Activated CD4-positive, alpha-beta memory T cell treated with anti-CD3 and anti-CD28 coated beads, Interleukin-2, amount 10 ng/mL, durations not matched to agents 7 days and 5 days (primary cell): Measurements from ENCODE around the gene TRIO. TPM values are rescaled to one million over a fixed set of nuclear protein-coding genes. Genes with fewer than 3 reads are reported as not detected.

ENCODE experiments used
- CTCF ChIA-PET: fragments of 350-600 bp; sonication (Branson Sonifier 250); formaldehyde crosslinking; loops from one replicate; lab custom pipeline; 2021; ENCODE audit warnings: antibody characterized with exemption, inconsistent platforms; lab: Charles Lee
- POLR2A ChIA-PET: fragments of 350-600 bp; sonication (Branson Sonifier 250); formaldehyde crosslinking; loops from one replicate; lab custom pipeline; 2021; ENCODE audit warnings: antibody characterized with exemption; lab: Charles Lee
- DNase-seq: peaks from one replicate; pipeline ENCODE4 v3.0.0-alpha.2; 2020
- H3K27ac Mint-ChIP-seq: one replicate; pipeline ENCODE4 v1.8.0; 2021; ENCODE audit warnings: mild to moderate bottlenecking, mixed read lengths
- H3K27me3 Mint-ChIP-seq: one replicate; pipeline ENCODE4 v1.8.0; 2021; ENCODE audit warnings: mixed read lengths
- H3K36me3 Mint-ChIP-seq: one replicate; pipeline ENCODE4 v1.8.0; 2021; ENCODE audit warnings: low read depth, mixed read lengths
- H3K4me1 Mint-ChIP-seq: one replicate; pipeline ENCODE4 v1.8.0; 2021; ENCODE audit warnings: mixed read lengths
- H3K4me3 Mint-ChIP-seq: one replicate; pipeline ENCODE4 v1.8.0; 2021; ENCODE audit warnings: mild to moderate bottlenecking, mixed read lengths
- H3K9me3 Mint-ChIP-seq: one replicate; pipeline ENCODE4 v1.8.0; 2021; ENCODE audit warnings: mixed read lengths
- total RNA-seq, 2 experiments: library from RNA; stranded (reverse); gene quantifications; one replicate each; pipeline ENCODE4 v1.2.3, GENCODE V29; 2021

TRIO gene
- total RNA-seq, 2 experiments from 2014 or later, result 8.1 to 8.3 TPM

GRCh38 chr5:14168793-14169262 is 25.7 kb downstream of the TRIO start:
- H3K27me3 Mint-ChIP-seq, result peaks cover 12% of the 10 kb centered on the region
- peaks cover 4% of the 10 kb centered on the region for H3K4me1 Mint-ChIP-seq
- DNase-seq, result no peak
- H3K9me3 Mint-ChIP-seq, result peaks cover 3% of the 10 kb centered on the region
- ChIA-PET POLR2A (no interaction called here), CTCF (no interaction called here)
- no peak overlapping the region for H3K27ac Mint-ChIP-seq
- H3K36me3 Mint-ChIP-seq, result no peaks in the 10 kb centered on the region
- no peak overlapping the region for H3K4me3 Mint-ChIP-seq

DNA sequence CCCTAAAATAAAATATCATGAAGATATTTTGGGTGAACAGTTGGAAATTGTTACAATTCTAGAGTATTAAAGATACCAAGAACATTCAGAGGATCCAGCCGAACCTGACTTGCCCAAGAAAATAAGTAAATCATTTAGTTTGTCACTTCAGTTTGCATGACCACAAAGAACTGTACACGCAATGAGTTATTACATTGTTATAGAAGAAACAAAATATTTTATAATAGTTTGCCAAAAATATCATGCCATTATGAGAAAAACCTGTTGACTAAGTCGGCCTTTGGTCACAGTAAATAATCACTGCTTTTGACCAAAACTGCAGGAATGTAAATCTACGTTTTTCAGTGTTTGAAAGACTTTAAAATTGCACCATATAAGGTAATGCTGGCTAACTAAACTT is 27.9 kb downstream of the TRIO start:
- Mint-ChIP-seq H3K27ac (no peak overlapping the region), H3K36me3 (no peaks in the 10 kb centered on the region), H3K4me3 (no peak overlapping the region), H3K27me3 (peaks cover 15% of the 10 kb centered on the region), H3K9me3 (no peaks in the 10 kb centered on the region), H3K4me1 (peaks cover 4% of the 10 kb centered on the region)
- ChIA-PET CTCF (no interaction called here), POLR2A (no interaction called here)
- DNase-seq, result no peak

GRCh38 chr5:14171621-14172020 is 28.5 kb downstream of the TRIO start:
- DNase-seq, result no peak
- POLR2A ChIA-PET, result no interaction called here

DNA sequence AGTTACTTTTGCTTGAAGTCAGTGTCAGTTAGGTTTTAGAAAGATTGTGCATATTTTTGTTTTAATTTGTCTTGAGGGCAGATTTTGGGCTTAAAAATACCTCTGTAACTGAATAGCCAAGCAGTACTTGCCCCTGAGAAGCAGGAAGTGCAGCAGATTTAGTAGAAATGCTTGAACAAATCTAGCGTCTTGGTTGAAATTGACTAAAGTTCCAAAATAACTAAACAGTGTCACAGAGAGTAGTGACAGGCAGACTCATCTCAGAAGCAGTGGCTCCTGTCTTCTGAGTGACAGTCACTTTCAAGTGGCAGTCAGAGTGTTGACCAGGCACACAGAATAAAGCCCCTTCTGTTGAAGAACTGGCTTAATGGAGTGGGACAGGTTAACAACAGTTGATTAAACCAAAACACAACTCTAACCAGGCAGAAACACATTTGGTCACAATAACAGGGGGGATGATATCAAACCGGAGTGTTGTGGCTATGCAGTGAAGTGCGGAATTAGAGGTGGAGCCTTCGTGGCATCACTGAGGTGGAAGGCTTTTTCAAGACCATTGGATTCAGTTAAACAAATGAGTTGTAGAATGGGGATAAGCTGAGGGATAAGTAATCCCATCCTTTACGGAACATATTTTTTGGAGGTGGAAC is 29.1 kb downstream of the TRIO start:
- Mint-ChIP-seq H3K4me3 (no peak overlapping the region), H3K27ac (no peak overlapping the region)

More at GRCh38 chr5:14171621-14172020, 28.5 kb downstream of the TRIO start:
- H3K4me3 Mint-ChIP-seq, result no peak overlapping the region
- peaks cover 15% of the 10 kb centered on the region for H3K27me3 Mint-ChIP-seq
- peaks cover 4% of the 10 kb centered on the region for H3K4me1 Mint-ChIP-seq
- H3K36me3 Mint-ChIP-seq, result no peaks in the 10 kb centered on the region
- no peak overlapping the region for H3K27ac Mint-ChIP-seq
- H3K9me3 Mint-ChIP-seq, result no peaks in the 10 kb centered on the region
- CTCF ChIA-PET, result no interaction called here

GRCh38 chr5:14173377-14174229 is 30.5 kb downstream of the TRIO start:
- peaks cover 17% of the 10 kb centered on the region for H3K27me3 Mint-ChIP-seq
- H3K9me3 Mint-ChIP-seq, result no peaks in the 10 kb centered on the region
- H3K4me1 Mint-ChIP-seq, result peaks cover 1% of the 10 kb centered on the region
- DNase-seq, result no peak
- POLR2A ChIA-PET, result no interaction called here
- no peak overlapping the region for H3K4me3 Mint-ChIP-seq
- no peak overlapping the region for H3K27ac Mint-ChIP-seq
- CTCF ChIA-PET, result no interaction called here
- H3K36me3 Mint-ChIP-seq, result no peaks in the 10 kb centered on the region

More for the DNA sequence above, 29.1 kb downstream of the TRIO start:
- POLR2A ChIA-PET, result no interaction called here
- Mint-ChIP-seq H3K4me1 (peaks cover 4% of the 10 kb centered on the region), H3K27me3 (peaks cover 16% of the 10 kb centered on the region), H3K9me3 (no peaks in the 10 kb centered on the region), H3K36me3 (no peaks in the 10 kb centered on the region)
- DNase-seq, result no peak
- CTCF ChIA-PET, result no interaction called here

DNA sequence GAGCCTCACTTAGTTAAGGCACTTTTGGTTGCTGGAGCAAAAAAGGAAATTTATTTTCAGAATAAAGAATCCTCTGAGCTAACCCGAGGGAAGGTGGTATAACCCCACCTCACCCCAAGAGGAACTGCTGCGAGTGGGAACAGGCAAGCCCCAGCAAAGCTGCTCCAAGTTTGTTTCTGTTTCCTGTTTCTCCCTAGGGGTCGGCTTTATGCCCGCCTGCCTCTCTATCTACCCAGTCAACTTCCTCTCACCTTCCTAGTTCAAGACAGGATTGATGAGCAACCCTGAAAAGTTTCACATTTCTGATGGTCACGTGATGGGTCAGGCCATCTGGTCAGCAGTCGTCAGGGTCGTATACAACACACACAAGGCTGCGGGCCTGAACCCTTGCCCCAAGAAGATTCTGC is 31.1 kb downstream of the TRIO start:
- no peaks in the 10 kb centered on the region for H3K4me1 Mint-ChIP-seq
- no peaks in the 10 kb centered on the region for H3K9me3 Mint-ChIP-seq
- H3K4me3 Mint-ChIP-seq, result no peak overlapping the region
- CTCF ChIA-PET, result no interaction called here
- peaks cover 17% of the 10 kb centered on the region for H3K27me3 Mint-ChIP-seq
- DNase-seq, result no peak
- POLR2A ChIA-PET, result no interaction called here
- H3K36me3 Mint-ChIP-seq, result no peaks in the 10 kb centered on the region
- no peak overlapping the region for H3K27ac Mint-ChIP-seq

- no peaks in the 10 kb centered on the region for H3K36me3 Mint-ChIP-seq
- ChIA-PET CTCF (no interaction called here), POLR2A (no interaction called here)
- no peaks in the 10 kb centered on the region for H3K9me3 Mint-ChIP-seq
- H3K27ac Mint-ChIP-seq, result no peak overlapping the region
- peaks cover 15% of the 10 kb centered on the region for H3K27me3 Mint-ChIP-seq
- no peaks in the 10 kb centered on the region for H3K4me1 Mint-ChIP-seq
- H3K4me3 Mint-ChIP-seq, result no peak overlapping the region
- DNase-seq, result no peak
These were observed 32.2 kb downstream of the TRIO start for GRCh38 chr5:14175381-14175780.

- DNase-seq, result no peak
- ChIA-PET POLR2A (no interaction called here), CTCF (no interaction called here)
- Mint-ChIP-seq H3K36me3 (no peaks in the 10 kb centered on the region), H3K4me1 (no peaks in the 10 kb centered on the region), H3K4me3 (no peak overlapping the region), H3K27me3 (peaks cover 15% of the 10 kb centered on the region), H3K27ac (no peak overlapping the region), H3K9me3 (no peaks in the 10 kb centered on the region)
These were observed 33.7 kb downstream of the TRIO start for GRCh38 chr5:14176888-14177287.

- Mint-ChIP-seq H3K36me3 (no peaks in the 10 kb centered on the region), H3K27me3 (peaks cover 11% of the 10 kb centered on the region), H3K9me3 (no peaks in the 10 kb centered on the region), H3K4me1 (no peaks in the 10 kb centered on the region), H3K27ac (no peak overlapping the region), H3K4me3 (no peak overlapping the region)
- ChIA-PET CTCF (no interaction called here), POLR2A (no interaction called here)
- DNase-seq, result no peak
These were observed 34.5 kb downstream of the TRIO start for GRCh38 chr5:14177634-14178033.

DNA sequence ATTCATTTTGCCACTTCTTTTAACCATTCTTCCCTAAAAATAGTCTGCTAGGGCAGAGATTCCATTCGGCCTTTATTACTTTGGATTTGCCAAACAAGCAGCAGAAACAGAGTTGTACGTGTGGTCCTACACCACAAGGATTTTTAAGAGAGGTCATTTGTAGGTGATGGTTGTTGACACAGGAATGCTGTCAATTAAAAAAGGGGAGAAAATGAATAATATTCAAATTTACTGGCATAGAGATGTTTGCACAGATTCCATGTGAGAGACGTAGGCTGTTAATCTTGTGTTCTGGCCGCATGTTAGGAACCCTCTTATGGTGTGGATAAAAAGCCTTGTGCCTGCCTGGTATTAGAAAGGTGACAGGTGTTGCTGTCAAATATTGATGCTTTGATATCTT is 34.9 kb downstream of the TRIO start:
- POLR2A ChIA-PET, result no interaction called here
- no peaks in the 10 kb centered on the region for H3K36me3 Mint-ChIP-seq
- peaks cover 7% of the 10 kb centered on the region for H3K27me3 Mint-ChIP-seq
- H3K27ac Mint-ChIP-seq, result no peak overlapping the region
- DNase-seq, result no peak
- no peaks in the 10 kb centered on the region for H3K4me1 Mint-ChIP-seq
- no peak overlapping the region for H3K4me3 Mint-ChIP-seq
- H3K9me3 Mint-ChIP-seq, result no peaks in the 10 kb centered on the region
- CTCF ChIA-PET, result no interaction called here

DNA sequence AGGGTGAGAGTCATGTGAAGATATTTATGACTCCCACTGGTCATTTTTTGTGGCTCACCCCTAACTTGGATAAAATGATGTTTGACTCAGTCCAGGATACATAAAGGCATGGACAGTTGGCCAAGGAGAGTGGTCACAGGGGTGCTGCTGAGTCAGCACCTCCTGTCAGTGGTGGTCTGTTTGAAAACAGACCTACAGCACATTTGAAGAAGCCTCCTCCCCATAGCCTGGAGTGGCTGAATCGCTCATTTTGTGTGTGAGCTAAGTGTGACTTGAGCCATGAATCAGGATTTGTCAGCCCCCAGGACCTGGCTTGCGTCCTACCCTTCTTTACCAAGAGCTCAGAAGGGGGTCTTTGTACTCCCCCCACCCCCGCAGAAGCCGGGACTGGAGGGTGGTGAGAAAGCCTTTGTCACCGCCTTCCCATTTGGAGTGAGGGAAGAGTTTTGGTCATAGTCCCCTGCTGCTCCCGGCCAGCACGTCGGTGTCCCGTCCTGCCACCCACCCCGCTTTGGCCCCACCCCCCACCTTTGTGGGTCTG is 35.6 kb downstream of the TRIO start:
- Mint-ChIP-seq H3K27me3 (peaks cover 5% of the 10 kb centered on the region), H3K4me1 (no peaks in the 10 kb centered on the region), H3K4me3 (no peak overlapping the region), H3K9me3 (no peaks in the 10 kb centered on the region), H3K27ac (no peak overlapping the region), H3K36me3 (no peaks in the 10 kb centered on the region)
- no peak for DNase-seq
- ChIA-PET CTCF (no interaction called here), POLR2A (no interaction called here)

DNA sequence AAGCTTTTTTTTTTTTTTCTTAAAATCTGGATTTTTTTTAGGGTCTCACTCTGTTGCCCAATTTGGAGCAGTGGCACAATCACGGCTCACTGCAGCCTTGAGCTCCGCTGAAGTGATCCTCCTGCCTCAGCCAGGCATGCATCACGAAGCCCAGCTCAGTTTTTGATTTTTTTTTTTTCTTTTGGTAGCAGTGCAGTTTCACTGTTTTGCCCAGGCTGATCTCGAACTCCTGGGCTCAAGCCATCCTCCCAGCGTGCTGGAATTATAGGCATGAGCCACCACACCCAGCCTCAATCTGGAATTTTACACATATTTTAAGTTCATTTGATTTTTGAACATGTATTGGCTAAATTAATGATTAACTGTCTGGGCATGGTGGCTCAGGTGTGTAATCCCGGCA is 36.3 kb downstream of the TRIO start:
- Mint-ChIP-seq H3K27ac (no peak overlapping the region), H3K4me3 (no peak overlapping the region), H3K4me1 (no peaks in the 10 kb centered on the region), H3K9me3 (no peaks in the 10 kb centered on the region), H3K36me3 (no peaks in the 10 kb centered on the region), H3K27me3 (peaks cover 3% of the 10 kb centered on the region)
- POLR2A ChIA-PET, result no interaction called here
- CTCF ChIA-PET, result no interaction called here
- DNase-seq, result no peak

DNA sequence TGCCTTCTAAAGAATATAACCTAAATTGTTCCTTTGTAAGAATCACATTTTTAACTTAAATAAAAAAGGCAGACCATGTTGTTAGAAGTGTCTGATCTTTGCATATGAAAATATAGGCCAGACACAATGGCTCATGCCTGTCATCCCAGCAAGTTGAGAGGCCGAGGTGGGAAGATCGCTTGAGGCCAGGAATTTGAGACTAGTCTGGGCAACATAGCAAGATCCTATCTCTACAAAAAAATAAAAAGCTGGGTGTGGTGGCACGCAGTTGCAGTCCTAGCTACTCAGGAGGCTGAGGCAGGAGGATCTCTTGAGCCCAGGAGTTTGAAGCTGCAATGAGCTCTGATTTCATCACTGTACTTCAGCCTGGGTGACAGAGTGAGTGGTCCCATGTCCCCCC is 37.3 kb downstream of the TRIO start:
- H3K4me3 Mint-ChIP-seq, result no peak overlapping the region
- peaks cover 2% of the 10 kb centered on the region for H3K27me3 Mint-ChIP-seq
- no peak for DNase-seq
- H3K9me3 Mint-ChIP-seq, result no peaks in the 10 kb centered on the region
- POLR2A ChIA-PET, result no interaction called here
- H3K27ac Mint-ChIP-seq, result no peak overlapping the region
- CTCF ChIA-PET, result no interaction called here
- no peaks in the 10 kb centered on the region for H3K36me3 Mint-ChIP-seq
- no peaks in the 10 kb centered on the region for H3K4me1 Mint-ChIP-seq
